Measurements from ENCODE around the gene MPV17L2.

The MPV17L2 gene

GRCh38 chr19:18172331-18173053, 20.5 kb upstream of the MPV17L2 start:
- CTCF ChIA-PET: interaction anchor here (1.2 to 1.6 kb wide), 4 partner anchors 8 to 80 kb away, joined by 3 to 6 read pairs (median 4); no protein-coding TSS in a partner anchor
- no peak for DNase-seq (ENCODE audit: low read depth, low spot score)
- POLR2A ChIA-PET: no interaction called here
- no peak overlapping the region for H3K4me3 ChIP-seq (ENCODE audit: low read depth, low read length)
- no peak for TF ChIP-seq CTCF (IDR thresholded peaks at IDR 0.05; ENCODE audit: insufficient read depth, low read length, missing control alignments)

GRCh38 chr19:18173054-18173571, 19.9 kb upstream of the MPV17L2 start:
- H3K4me3 ChIP-seq (ENCODE audit: low read depth, low read length): peak overlapping the region; percentile 71
- TF ChIP-seq CTCF (IDR thresholded peaks at IDR 0.05; ENCODE audit: insufficient read depth, low read length, missing control alignments): no peak
- DNase-seq (ENCODE audit: low read depth, low spot score): no peak
- POLR2A ChIA-PET: no interaction called here
- CTCF ChIA-PET: interaction anchor here (1.2 to 1.6 kb wide), 4 partner anchors 9 to 79 kb away, joined by 3 to 6 read pairs (median 4); no protein-coding TSS in a partner anchor

GRCh38 chr19:18173572-18174288, 19.3 kb upstream of the MPV17L2 start, which contains the start of gene IFI30:
TSS of gene IFI30 (plus strand) at chr19:18173813. CDS start at chr19:18173842, 29 bp downstream.
- no peak for DNase-seq (ENCODE audit: low read depth, low spot score)
- TF ChIP-seq CTCF (IDR thresholded peaks at IDR 0.05; ENCODE audit: insufficient read depth, low read length, missing control alignments): no peak
- ChIA-PET POLR2A (no interaction called here), CTCF (interaction anchor here (1.0 to 4.9 kb wide), 5 partner anchors 10 to 78 kb away, joined by 4 to 32 read pairs (median 5); partner anchors contain the start of gene MPV17L2)
- H3K4me3 ChIP-seq (ENCODE audit: low read depth, low read length): peak within 1 kb of the TSS; percentile 71

- POLR2A ChIA-PET: no interaction called here
- no peak for TF ChIP-seq CTCF (IDR thresholded peaks at IDR 0.05; ENCODE audit: insufficient read depth, low read length, missing control alignments)
- CTCF ChIA-PET: interaction anchor here (1.1 to 4.9 kb wide), 5 partner anchors 11 to 79 kb away, joined by 4 to 32 read pairs (median 4); partner anchors contain the start of gene MPV17L2
- no peak overlapping the region for H3K4me3 ChIP-seq (ENCODE audit: low read depth, low read length)
- no peak for DNase-seq (ENCODE audit: low read depth, low spot score)
Observed at GRCh38 chr19:18174983-18175382, 18.0 kb upstream of the MPV17L2 start.

GRCh38 chr19:18176367-18177310, 16.4 kb upstream of the MPV17L2 start:
- no peak for DNase-seq (ENCODE audit: low read depth, low spot score)
- CTCF ChIA-PET: interaction anchor here (0.8 to 4.9 kb wide), 9 partner anchors 8 to 152 kb away, joined by 3 to 32 read pairs (median 4); partner anchors contain the start of gene RAB3A
- no peak overlapping the region for H3K4me3 ChIP-seq (ENCODE audit: low read depth, low read length)
- TF ChIP-seq CTCF (IDR thresholded peaks at IDR 0.05; ENCODE audit: insufficient read depth, low read length, missing control alignments): no peak
- POLR2A ChIA-PET: no interaction called here
